Stimulated activated CD4-positive, alpha-beta T cell treated with anti-CD3 and anti-CD28 coated beads, Interleukin-2, amount 100 ng/mL, for 48 hours (primary cell): ENCODE measurements around the gene CNOT4.
"Not testable (repeated sequence)": the region's sequence is repeated elsewhere in the genome, so short reads cannot be mapped to it uniquely, and the experiment has no call there.

Source experiments
- DNase-seq, 2 donors: peaks; one replicate each; pipeline ENCODE4 v3.0.0-alpha.2; 2020

CNOT4 gene

GRCh38 chr7:135447748-135448147 lies 62.2 kb downstream of the CNOT4 start:
- no peak for DNase-seq

GRCh38 chr7:135445690-135446089 lies 64.2 kb downstream of the CNOT4 start:
- DNase-seq: no peak

- not testable (repeated sequence) for DNase-seq
Observed at GRCh38 chr7:135445266-135445665, 64.6 kb downstream of the CNOT4 start.

GRCh38 chr7:135441791-135442190 lies 68.1 kb downstream of the CNOT4 start:
- no peak for DNase-seq

- no peak for DNase-seq
Observed at GRCh38 chr7:135434047-135434446, 75.9 kb downstream of the CNOT4 start.

GRCh38 chr7:135430626-135431025 lies 79.3 kb downstream of the CNOT4 start:
- no peak for DNase-seq

GRCh38 chr7:135428879-135429278 lies 81.0 kb downstream of the CNOT4 start:
- no peak for DNase-seq

GRCh38 chr7:135428011-135428410 lies 81.9 kb downstream of the CNOT4 start:
- DNase-seq: no peak

- no peak for DNase-seq
Observed at GRCh38 chr7:135427166-135427565, 82.7 kb downstream of the CNOT4 start.

- no peak for DNase-seq
Observed at GRCh38 chr7:135425036-135425435, 84.9 kb downstream of the CNOT4 start.

GRCh38 chr7:135420786-135421185 lies 89.1 kb downstream of the CNOT4 start:
- DNase-seq: no peak

- DNase-seq: no peak
Observed at GRCh38 chr7:135416431-135416830, 93.5 kb downstream of the CNOT4 start.

GRCh38 chr7:135414850-135415439 lies 95.0 kb downstream of the CNOT4 start:
- peak in 1 of 2 donors; percentile 11 for DNase-seq

GRCh38 chr7:135414208-135414607 lies 95.7 kb downstream of the CNOT4 start:
- DNase-seq: no peak

- no peak for DNase-seq
Observed at GRCh38 chr7:135411098-135411497, 98.8 kb downstream of the CNOT4 start.

GRCh38 chr7:135410543-135410942 lies 99.4 kb downstream of the CNOT4 start:
- DNase-seq: no peak

- no peak for DNase-seq
Observed at GRCh38 chr7:135409845-135410542, 99.9 kb downstream of the CNOT4 start.

GRCh38 chr7:135407884-135408283 lies 102.0 kb downstream of the CNOT4 start:
- no peak for DNase-seq

- no peak for DNase-seq
Observed at GRCh38 chr7:135406918-135407317, 103.0 kb downstream of the CNOT4 start.

GRCh38 chr7:135405969-135406368 lies 103.9 kb downstream of the CNOT4 start:
- no peak for DNase-seq

- no peak for DNase-seq
Observed at GRCh38 chr7:135403302-135403701, 106.6 kb downstream of the CNOT4 start.

GRCh38 chr7:135397689-135398088 lies 112.2 kb downstream of the CNOT4 start:
- no peak for DNase-seq

- no peak for DNase-seq
Observed at GRCh38 chr7:135392701-135393100, 117.2 kb downstream of the CNOT4 start.

GRCh38 chr7:135391514-135391913 lies 118.4 kb downstream of the CNOT4 start:
- DNase-seq: no peak

- no peak for DNase-seq
Observed at GRCh38 chr7:135390829-135391228, 119.1 kb downstream of the CNOT4 start.
